Parathyroid adenoma (tissue), 2 donors: Measurements from ENCODE around the gene DPM3.

Experiments
- H2AFZ ChIP-seq: fragments of 300-600 bp; sonication (generic); one replicate; pipeline ENCODE4 v1.7.0; 2017; ENCODE audit warnings: antibody characterized with exemption, mild to moderate bottlenecking
- H3K27ac ChIP-seq: fragments of 300-600 bp; sonication (generic); one replicate; pipeline ENCODE4 v1.7.0; 2017
- H3K27me3 ChIP-seq: fragments of 300-600 bp; sonication (generic); one replicate; pipeline ENCODE4 v1.7.0; 2017; ENCODE audit warnings: low read length; ENCODE audit not compliant: control insufficient read depth, insufficient read depth
- H3K36me3 ChIP-seq: fragments of 300-600 bp; sonication (generic); one replicate; pipeline ENCODE4 v1.7.0; 2017; ENCODE audit warnings: low read length; ENCODE audit not compliant: control insufficient read depth, insufficient read depth
- H3K4me1 ChIP-seq: fragments of 300-600 bp; sonication (generic); one replicate; pipeline ENCODE4 v1.7.0; 2017; ENCODE audit warnings: control low read depth
- H3K4me2 ChIP-seq: fragments of 300-600 bp; sonication (generic); one replicate; pipeline ENCODE4 v1.7.0; 2017; ENCODE audit warnings: low read length
- H3K4me3 ChIP-seq: fragments of 300-600 bp; sonication (generic); one replicate; pipeline ENCODE4 v1.7.0; 2017; ENCODE audit warnings: low read depth, low read length
- H3K79me2 ChIP-seq: fragments of 300-600 bp; sonication (generic); one replicate; pipeline ENCODE4 v1.7.0; 2017; ENCODE audit warnings: control low read depth
- H3K9ac ChIP-seq: fragments of 300-600 bp; sonication (generic); one replicate; pipeline ENCODE4 v1.7.0; 2017; ENCODE audit warnings: mild to moderate bottlenecking
- H3K9me3 ChIP-seq: fragments of 300-600 bp; sonication (generic); one replicate; pipeline ENCODE4 v1.7.0; 2017; ENCODE audit warnings: low read length; ENCODE audit not compliant: control insufficient read depth
- TF ChIP-seq, protein P1 (sequence below): fragments of 300-600 bp; sonication (generic); IDR thresholded peaks from one replicate; pipeline ENCODE4 v1.7.0; 2017; ENCODE audit warnings: antibody characterized with exemption, mild to moderate bottlenecking
- donor health status: primary hyperparathyroidism.

Gene DPM3

DNA sequence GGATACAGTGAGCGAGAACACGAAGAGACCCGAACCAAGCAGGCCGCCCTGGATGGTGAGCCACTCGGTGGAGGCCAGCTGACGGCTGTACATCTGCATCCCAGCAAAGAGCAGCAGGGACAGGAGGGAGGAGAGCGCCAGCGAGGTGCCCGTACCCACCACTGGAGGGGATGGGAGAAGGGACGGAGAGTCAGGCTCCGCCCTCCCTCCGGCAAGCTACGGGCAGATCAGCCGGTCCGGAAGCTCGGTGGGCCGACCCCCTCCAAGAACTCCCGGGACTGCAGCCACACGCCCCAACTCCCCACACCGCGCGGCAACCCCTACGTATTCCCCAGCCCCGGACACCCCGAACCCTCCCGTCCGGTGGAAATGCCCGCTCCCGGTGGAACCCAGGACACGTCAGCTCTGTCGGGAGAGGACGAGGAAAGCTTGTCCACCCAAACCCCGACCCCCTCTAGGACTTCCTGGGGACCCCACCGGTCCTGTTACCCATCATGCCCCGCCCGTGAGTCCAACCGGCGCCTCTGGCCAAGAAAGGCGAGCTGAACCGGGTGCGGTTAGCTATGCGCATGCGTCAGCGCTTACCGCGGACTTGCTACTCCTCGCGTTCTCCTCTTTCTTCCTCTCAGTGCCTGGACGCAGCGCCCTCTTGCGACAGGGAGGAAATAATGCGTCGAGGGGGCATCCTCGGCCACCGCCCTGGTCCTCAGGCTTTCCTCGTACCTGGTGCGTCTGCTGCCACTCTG is 32.6 kb upstream of the DPM3 start, which contains the start of gene KRTCAP2:
KRTCAP2 (minus strand) TSS at position 573 of the 746 bp plus-strand sequence; CDS start at position 493, 80 bp downstream.
- TF ChIP-seq, protein P1, sequence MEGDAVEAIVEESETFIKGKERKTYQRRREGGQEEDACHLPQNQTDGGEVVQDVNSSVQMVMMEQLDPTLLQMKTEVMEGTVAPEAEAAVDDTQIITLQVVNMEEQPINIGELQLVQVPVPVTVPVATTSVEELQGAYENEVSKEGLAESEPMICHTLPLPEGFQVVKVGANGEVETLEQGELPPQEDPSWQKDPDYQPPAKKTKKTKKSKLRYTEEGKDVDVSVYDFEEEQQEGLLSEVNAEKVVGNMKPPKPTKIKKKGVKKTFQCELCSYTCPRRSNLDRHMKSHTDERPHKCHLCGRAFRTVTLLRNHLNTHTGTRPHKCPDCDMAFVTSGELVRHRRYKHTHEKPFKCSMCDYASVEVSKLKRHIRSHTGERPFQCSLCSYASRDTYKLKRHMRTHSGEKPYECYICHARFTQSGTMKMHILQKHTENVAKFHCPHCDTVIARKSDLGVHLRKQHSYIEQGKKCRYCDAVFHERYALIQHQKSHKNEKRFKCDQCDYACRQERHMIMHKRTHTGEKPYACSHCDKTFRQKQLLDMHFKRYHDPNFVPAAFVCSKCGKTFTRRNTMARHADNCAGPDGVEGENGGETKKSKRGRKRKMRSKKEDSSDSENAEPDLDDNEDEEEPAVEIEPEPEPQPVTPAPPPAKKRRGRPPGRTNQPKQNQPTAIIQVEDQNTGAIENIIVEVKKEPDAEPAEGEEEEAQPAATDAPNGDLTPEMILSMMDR = peak; percentile 87
- H2AFZ ChIP-seq = peak within 1 kb of the TSS; percentile 95
- H3K4me1 ChIP-seq = no peaks in the 10 kb centered on the region
- no peaks in the 10 kb centered on the region for H3K27me3 ChIP-seq
- H3K36me3 ChIP-seq = no peaks in the 10 kb centered on the region
- H3K79me2 ChIP-seq = no peaks in the 10 kb centered on the region
- H3K9ac ChIP-seq = peak within 1 kb of the TSS; percentile 72
- H3K4me3 ChIP-seq = peak within 1 kb of the TSS; percentile 99
- H3K9me3 ChIP-seq = no peaks in the 10 kb centered on the region
- H3K4me2 ChIP-seq = peak within 1 kb of the TSS; percentile 97
- peak within 1 kb of the TSS; percentile 86 for H3K27ac ChIP-seq

GRCh38 chr1:155171836-155172731 is 31.8 kb upstream of the DPM3 start:
- H3K9me3 ChIP-seq = no peaks in the 10 kb centered on the region
- H3K79me2 ChIP-seq = no peaks in the 10 kb centered on the region
- peak overlapping the region; percentile 99 for H3K4me3 ChIP-seq
- peak overlapping the region; percentile 86 for H3K27ac ChIP-seq
- no peaks in the 10 kb centered on the region for H3K27me3 ChIP-seq
- H3K9ac ChIP-seq = no peak overlapping the region
- TF ChIP-seq, protein P1 = no peak
- peak overlapping the region; percentile 97 for H3K4me2 ChIP-seq
- peak overlapping the region; percentile 95 for H2AFZ ChIP-seq
- H3K4me1 ChIP-seq = no peaks in the 10 kb centered on the region
- no peaks in the 10 kb centered on the region for H3K36me3 ChIP-seq

GRCh38 chr1:155170806-155171205 is 30.5 kb upstream of the DPM3 start:
- Histone ChIP-seq H3K4me1 (no peaks in the 10 kb centered on the region), H3K36me3 (no peaks in the 10 kb centered on the region), H3K27me3 (no peaks in the 10 kb centered on the region), H3K4me2 (no peak overlapping the region), H3K79me2 (no peaks in the 10 kb centered on the region), H3K9me3 (no peaks in the 10 kb centered on the region), H3K4me3 (no peak overlapping the region), H3K9ac (no peak overlapping the region), H2AFZ (no peak overlapping the region), H3K27ac (no peak overlapping the region)
- TF ChIP-seq, protein P1 = no peak

DNA sequence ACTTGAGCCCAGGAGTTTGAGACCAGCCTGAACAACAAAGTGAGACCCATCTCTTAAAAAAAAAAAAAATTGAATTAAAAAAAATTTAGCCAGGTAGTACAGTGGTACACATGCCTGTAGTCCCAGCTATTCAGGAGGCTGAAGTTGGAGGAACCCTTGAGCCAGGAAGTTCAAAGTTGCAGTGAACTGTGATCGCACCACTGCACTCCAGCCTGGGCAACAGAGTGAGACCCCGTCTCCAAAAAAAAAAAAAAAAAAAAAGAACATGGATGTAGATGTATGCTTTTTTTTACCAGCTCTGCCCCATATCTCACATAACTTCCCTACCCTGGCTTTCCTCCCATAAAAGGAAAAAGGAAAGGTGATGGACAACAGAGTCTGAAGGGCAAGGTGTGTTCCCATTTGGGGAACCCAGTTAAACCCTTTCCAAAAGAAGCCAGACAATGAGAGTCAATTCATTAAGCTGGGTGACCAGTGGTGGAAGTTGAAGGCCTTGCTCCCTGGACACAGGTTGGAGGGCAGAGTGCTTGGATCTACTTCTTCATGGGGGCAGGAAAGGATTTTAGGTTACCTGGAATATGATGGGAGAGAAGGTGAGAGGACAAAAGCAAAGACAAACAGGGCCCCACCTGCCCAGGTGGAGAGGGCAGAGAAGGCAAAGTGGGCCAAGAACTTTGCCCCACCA is 29.9 kb upstream of the DPM3 start:
- H3K4me2 ChIP-seq = no peak overlapping the region
- no peaks in the 10 kb centered on the region for H3K4me1 ChIP-seq
- no peak overlapping the region for H3K27ac ChIP-seq
- H3K9ac ChIP-seq = no peak overlapping the region
- no peaks in the 10 kb centered on the region for H3K27me3 ChIP-seq
- no peaks in the 10 kb centered on the region for H3K36me3 ChIP-seq
- no peaks in the 10 kb centered on the region for H3K79me2 ChIP-seq
- no peaks in the 10 kb centered on the region for H3K9me3 ChIP-seq
- TF ChIP-seq, protein P1 = no peak
- H2AFZ ChIP-seq = no peak overlapping the region
- no peak overlapping the region for H3K4me3 ChIP-seq
